SK-N-SH (cell line): ENCODE results near the gene ZGPAT.

Experiments used
- JUND ChIP-seq: IDR thresholded peaks from 2 replicates; pipeline ENCODE4 v1.4.0; 2012
- RCOR1 ChIP-seq: fragments of 150-350 bp; IDR thresholded peaks from 2 replicates; pipeline ENCODE4 v1.6.1; 2017; ENCODE audit warnings: antibody characterized with exemption, low read length

DNA sequence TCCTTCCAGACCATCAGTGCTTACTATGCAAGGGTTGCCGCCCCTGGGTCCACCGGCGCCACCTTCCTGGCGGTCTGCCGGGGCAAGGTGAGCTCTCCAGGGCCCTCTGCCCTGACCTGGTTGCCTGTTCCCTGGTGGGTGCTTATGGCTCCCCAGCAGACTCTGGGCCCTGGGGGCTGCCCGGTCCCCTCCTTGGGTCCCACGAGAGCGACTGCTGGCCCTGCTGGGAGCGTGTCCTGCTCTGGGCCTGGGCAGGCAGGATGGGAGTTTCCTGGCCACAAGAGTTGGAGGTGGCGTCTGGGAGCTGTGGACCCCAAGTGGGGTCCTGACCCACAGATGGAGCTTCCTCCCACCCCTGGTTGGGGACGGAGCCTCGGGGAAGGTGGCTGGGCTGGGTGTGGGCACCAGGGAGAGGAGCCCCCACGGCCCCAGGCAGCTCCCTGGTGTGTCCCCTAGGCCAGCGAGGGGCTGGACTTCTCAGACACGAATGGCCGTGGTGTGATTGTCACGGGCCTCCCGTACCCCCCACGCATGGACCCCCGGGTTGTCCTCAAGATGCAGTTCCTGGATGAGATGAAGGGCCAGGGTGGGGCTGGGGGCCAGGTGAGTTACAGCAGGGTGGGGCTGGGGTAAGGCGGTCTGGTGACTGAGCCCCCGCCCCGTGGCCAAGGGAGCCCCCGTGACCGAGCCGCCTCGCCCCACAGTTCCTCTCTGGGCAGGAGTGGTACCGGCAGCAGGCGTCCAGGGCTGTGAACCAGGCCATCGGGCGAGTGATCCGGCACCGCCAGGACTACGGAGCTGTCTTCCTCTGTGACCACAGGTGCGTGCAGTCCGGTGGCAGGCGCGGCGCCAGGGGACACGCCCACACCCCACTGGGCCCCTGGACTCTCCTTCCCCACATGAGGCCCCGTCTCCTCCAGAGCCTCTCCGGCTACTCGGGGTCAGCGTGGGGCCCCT, 18.5 kb upstream of the ZGPAT start:
- TF ChIP-seq RCOR1 (no peak), JUND (no peak)
